H1 (cell line): ENCODE results near the gene PPFIA2. TPM values are rescaled to one million over a fixed set of nuclear protein-coding genes. Genes with fewer than 3 reads are reported as not detected.

ENCODE experiments used
- CTCF ChIA-PET: fragments of 300-600 bp; sonication (Branson Sonifier 250); formaldehyde crosslinking; loops from one replicate; lab custom pipeline; 2021; ENCODE audit not compliant: partially characterized antibody; lab: Charles Lee
- POLR2A ChIA-PET: fragments of 300-600 bp; sonication (Branson Sonifier 250); formaldehyde crosslinking; loops from one replicate; lab custom pipeline; 2021; ENCODE audit warnings: inconsistent platforms; ENCODE audit not compliant: partially characterized antibody; lab: Charles Lee
- DNase-seq, 2 experiments: peaks; one replicate each; pipeline versions ENCODE4 v3.0.0 to v3.0.0-alpha.2; 2010 to 2022; ENCODE audit warnings: low spot score in 2 of 2, low read depth in 1 of 2, mixed read lengths in 1 of 2
- FAIRE-seq: peaks from 2 replicates; lab custom pipeline; 2011; peaks lifted over from hg19 to GRCh38; lab: Jason Lieb, UNC
- H2AFZ ChIP-seq: 2 replicates; pipeline ENCODE4 v1.8.1; 2012; ENCODE audit warnings: low read length, inconsistent platforms
- H2AK5ac ChIP-seq: 2 replicates; pipeline ENCODE4 v1.6.1; 2013; ENCODE audit warnings: low read depth, low read length
- H2BK120ac ChIP-seq: replicated peaks from 2 replicates; pipeline ENCODE3; 2013; ENCODE audit warnings: low read depth, low read length, inconsistent platforms
- H2BK12ac ChIP-seq: 2 replicates; pipeline ENCODE4 v1.6.1; 2013; ENCODE audit warnings: low read depth, low read length
- H2BK15ac ChIP-seq: 2 replicates; pipeline ENCODE4 v1.6.1; 2013; ENCODE audit warnings: low read length
- H2BK20ac ChIP-seq: 2 replicates; pipeline ENCODE4 v1.6.1; 2013; ENCODE audit warnings: low read length
- H2BK5ac ChIP-seq: 2 replicates; pipeline ENCODE4 v1.6.1; 2013; ENCODE audit warnings: low read depth, low read length
- H3K14ac ChIP-seq: 2 replicates; pipeline ENCODE4 v1.6.1; 2013; ENCODE audit warnings: inconsistent platforms; ENCODE audit not compliant: insufficient read length
- H3K18ac ChIP-seq: 2 replicates; pipeline ENCODE4 v1.6.1; 2013; ENCODE audit warnings: low read length; ENCODE audit errors: extremely low read depth
- H3K23ac ChIP-seq: 2 replicates; pipeline ENCODE4 v1.6.1; 2013; ENCODE audit warnings: inconsistent platforms; ENCODE audit not compliant: insufficient read length
- H3K23me2 ChIP-seq: 2 replicates; pipeline ENCODE4 v1.6.1; 2013; ENCODE audit warnings: low read depth, low read length
- H3K27ac ChIP-seq: 2 replicates; pipeline ENCODE4 v1.6.1; 2011; ENCODE audit warnings: low read depth, low read length, inconsistent platforms
- H3K27me3 ChIP-seq, 4 experiments: replicated peaks in 1 of 4; 1 replicate in 1 of 4; 2 replicates in 3 of 4; pipeline versions ENCODE4 v1.6.1 to v1.8.1; 2011 to 2013; ENCODE audit warnings: low read length in 3 of 4, mild to moderate bottlenecking in 3 of 4, inconsistent platforms in 2 of 4, mixed read lengths in 2 of 4, moderate library complexity in 1 of 4; ENCODE audit not compliant: control insufficient read depth in 3 of 4, insufficient read depth in 3 of 4; ENCODE audit errors: extremely low read depth in 1 of 4
- H3K36me3 ChIP-seq, 4 experiments: 2 replicates each; pipeline versions ENCODE4 v1.6.1 to v1.8.1; 2011 to 2013; ENCODE audit warnings: mild to moderate bottlenecking in 4 of 4, low read length in 3 of 4, moderate library complexity in 2 of 4, control low read depth in 1 of 4, inconsistent platforms in 1 of 4; ENCODE audit not compliant: insufficient read depth in 4 of 4, control insufficient read depth in 2 of 4
- H3K4ac ChIP-seq: replicated peaks from 2 replicates; pipeline ENCODE3; 2013; ENCODE audit warnings: low read length, low read depth, mixed read lengths, inconsistent platforms; ENCODE audit not compliant: insufficient read length
- H3K4me1 ChIP-seq, 4 experiments: replicated peaks in 1 of 4; 1 replicate in 1 of 4; 2 replicates in 3 of 4; pipeline versions ENCODE4 v1.6.1 to v1.8.1; 2011 to 2013; ENCODE audit warnings: low read length in 3 of 4, inconsistent platforms in 2 of 4, mixed read lengths in 1 of 4; ENCODE audit not compliant: insufficient read depth in 4 of 4, control insufficient read depth in 3 of 4
- H3K4me2 ChIP-seq, 2 experiments: 2 replicates each; pipeline versions ENCODE4 v1.6.1 to v1.8.1; 2011 to 2013; ENCODE audit warnings: low read depth in 2 of 2, low read length in 2 of 2, control low read depth in 1 of 2, inconsistent platforms in 1 of 2, mild to moderate bottlenecking in 1 of 2; ENCODE audit not compliant: insufficient read depth in 1 of 2
- H3K4me3 ChIP-seq, 4 experiments: fragments of 200-600, 300-600 bp in 1 of 4; sonication (generic), shearing (Covaris generic), sonication (Bioruptor Twin) in 1 of 4; 2 replicates each; pipeline versions ENCODE4 v1.5.1 to v1.8.1; 2011 to 2016; ENCODE audit warnings: low read length in 4 of 4, low read depth in 3 of 4, control low read depth in 2 of 4, inconsistent platforms in 2 of 4, mild to moderate bottlenecking in 2 of 4, mixed read lengths in 1 of 4, moderate library complexity in 1 of 4; ENCODE audit not compliant: insufficient read depth in 2 of 4; ENCODE audit errors: extremely low read depth in 1 of 4
- H3K56ac ChIP-seq: replicated peaks from 2 replicates; pipeline ENCODE3; 2013; ENCODE audit warnings: low read depth, mild to moderate bottlenecking, mixed read lengths, low read length, inconsistent platforms; ENCODE audit not compliant: insufficient read length
- H3K79me1 ChIP-seq: 2 replicates; pipeline ENCODE4 v1.6.1; 2013; ENCODE audit warnings: low read depth, low read length, control low read depth
- H3K79me2 ChIP-seq, 2 experiments: 2 replicates each; pipeline versions ENCODE4 v1.6.1 to v1.8.1; 2012 to 2013; ENCODE audit warnings: low read length in 2 of 2, mild to moderate bottlenecking in 2 of 2, inconsistent platforms in 1 of 2; ENCODE audit not compliant: insufficient read depth in 2 of 2, control insufficient read depth in 1 of 2
- H3K9ac ChIP-seq, 4 experiments: replicated peaks in 1 of 4; 1 replicate in 1 of 4; 2 replicates in 3 of 4; pipeline versions ENCODE4 v1.6.1 to v1.8.1; 2011 to 2013; ENCODE audit warnings: low read depth in 3 of 4, low read length in 3 of 4, control low read depth in 2 of 4, mild to moderate bottlenecking in 2 of 4, moderate library complexity in 2 of 4, inconsistent platforms in 1 of 4; ENCODE audit errors: extremely low read depth in 1 of 4
- H3K9me3 ChIP-seq, 2 experiments: 2 replicates each; pipeline versions ENCODE4 v1.6.1 to v1.8.1; 2012 to 2013; ENCODE audit warnings: mild to moderate bottlenecking in 2 of 2, moderate library complexity in 2 of 2, control low read depth in 1 of 2, inconsistent platforms in 1 of 2, low read depth in 1 of 2, low read length in 1 of 2, mixed read lengths in 1 of 2; ENCODE audit not compliant: insufficient read depth in 2 of 2
- H4K20me1 ChIP-seq, 2 experiments: replicated peaks in 1 of 2; 2 replicates each; pipeline versions ENCODE3 to v1.8.1; 2011 to 2013; ENCODE audit warnings: inconsistent platforms in 2 of 2, low read length in 2 of 2, mild to moderate bottlenecking in 1 of 2; ENCODE audit not compliant: insufficient read depth in 2 of 2, control insufficient read depth in 1 of 2
- H4K5ac ChIP-seq: 2 replicates; pipeline ENCODE4 v1.6.1; 2013; ENCODE audit warnings: low read length, low read depth, mixed read lengths, inconsistent platforms; ENCODE audit not compliant: insufficient read length
- H4K8ac ChIP-seq: 2 replicates; pipeline ENCODE4 v1.8.0; 2013; ENCODE audit warnings: mild to moderate bottlenecking, moderate library complexity, low read length, inconsistent platforms; ENCODE audit not compliant: insufficient read depth; ENCODE audit errors: extremely low read depth
- H4K91ac ChIP-seq: replicated peaks from 2 replicates; pipeline ENCODE3; 2013; ENCODE audit warnings: low read length, mixed read lengths, inconsistent platforms; ENCODE audit not compliant: insufficient read length
- RAD21 ChIP-seq, 2 experiments: IDR thresholded peaks in 1 of 2; conservative IDR thresholded peaks in 1 of 2; 2 replicates each; pipeline ENCODE4 v1.6.1; 2011; ENCODE audit warnings: low read depth in 2 of 2, low read length in 2 of 2, improper control_type of control experiment in 1 of 2, inconsistent platforms in 1 of 2, mild to moderate bottlenecking in 1 of 2, moderate library complexity in 1 of 2
- WGBS, 2 experiments: shearing (Covaris generic) in 1 of 2; methylation state at CpG; one replicate each; pipeline versions ENCODE4 v1.1.6 to v1.1.7; 2013 to 2015; ENCODE audit warnings: low lambda C conversion rate in 2 of 2, mixed read lengths in 2 of 2, inconsistent platforms in 1 of 2, low coverage in 1 of 2, missing lambda C conversion rate in 1 of 2; ENCODE audit not compliant: insufficient replicate concordance in 2 of 2, insufficient coverage in 1 of 2, insufficient read length in 1 of 2; ENCODE audit errors: extremely low coverage in 1 of 2, missing lambda C conversion rate in 1 of 2; 5-methylcytosine and 5-hydroxymethylcytosine counted together
- polyA plus RNA-seq, 7 experiments: library from polyadenylated mRNA; depleted of rRNA in 3 of 7; stranded (reverse) in 5 of 7; unstranded in 2 of 7; fragments of >200 nt in 5 of 7; fragments of 200-250 nt in 2 of 7; gene quantifications; 1 replicate in 5 of 7; 2 replicates in 1 of 7; 4 replicates in 1 of 7; pipeline versions ENCODE4 v1.2.1 to v1.2.3, GENCODE V29; 2011 to 2013; ENCODE audit warnings: missing spikeins in 2 of 7, mixed read lengths in 2 of 7
- total RNA-seq: library from RNA; stranded (reverse); fragmentation: NEBNext Ultra II Directional; extraction: Animal tissue kit (Norgen Biotek cat#: 25700); gene quantifications from 2 replicates; pipeline ENCODE4 v1.2.1, GENCODE V29; 2021
- TF ChIP-seq, protein P1 (sequence below), 3 experiments: IDR thresholded peaks; 1 replicate in 2 of 3; 2 replicates in 1 of 3; pipeline versions ENCODE4 v1.5.1 to v1.6.1; 2011; ENCODE audit warnings: low read length in 3 of 3, mild to moderate bottlenecking in 3 of 3, inconsistent platforms in 2 of 3, low read depth in 1 of 3, moderate library complexity in 1 of 3; ENCODE audit not compliant: insufficient read depth in 1 of 3; ENCODE audit errors: control extremely low read depth in 1 of 3
- TF ChIP-seq, protein P2 (sequence below): IDR thresholded peaks from 2 replicates; pipeline ENCODE4 v1.6.1; 2012; ENCODE audit warnings: inconsistent platforms

The PPFIA2 gene
- total and polyA plus RNA-seq, 2 of the 8 experiments (the other 6 are each of a cell fraction or from before 2014, with no cell fraction given): 1.2 to 1.8 TPM

DNA sequence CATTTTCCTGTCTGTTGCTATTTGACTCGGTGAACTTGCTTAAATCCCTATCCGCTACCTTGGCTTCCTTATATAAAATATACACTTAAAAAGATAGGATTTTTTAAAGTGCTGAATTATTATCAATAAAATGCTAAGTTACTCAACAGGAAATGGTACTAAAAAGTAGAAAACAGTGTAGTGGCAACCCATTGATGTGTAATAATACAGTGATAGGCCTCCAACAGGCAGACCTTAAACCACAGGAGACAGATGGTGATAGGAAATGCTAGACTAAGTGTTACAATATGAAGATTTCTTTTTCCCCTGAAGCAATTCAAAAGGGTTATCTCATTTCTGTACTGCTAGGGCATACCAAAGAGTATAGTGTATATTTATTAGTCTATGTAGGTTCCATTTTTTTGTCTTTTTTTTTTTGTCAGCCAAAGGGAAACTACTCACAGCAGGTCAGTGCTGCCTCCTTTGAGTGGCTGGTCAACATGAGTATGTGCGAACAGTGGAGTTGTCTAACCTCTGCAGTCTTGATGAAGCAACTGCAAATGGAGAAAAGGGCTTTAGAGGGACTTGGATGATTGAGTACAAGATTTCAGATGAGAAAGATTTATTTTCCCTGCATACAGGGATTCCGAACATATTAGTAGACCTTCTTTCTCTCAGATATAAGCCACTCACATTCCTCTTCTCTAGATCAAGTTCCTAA lies 497.5 kb downstream of the PPFIA2 start:
- DNase-seq (no peak), FAIRE-seq (peak; percentile 57)
- H2BK5ac ChIP-seq: no peak overlapping the region
- TF ChIP-seq RAD21 (IDR thresholded peaks at IDR 0.05 in 1 of 2, conservative IDR thresholded peaks at IDR 0.05 in 1 of 2; ENCODE audit: low read depth in 2 of 2, low read length in 2 of 2): peak; percentile 17 to 37; a peak in 2 of 4 replicates
- TF ChIP-seq, protein P1, sequence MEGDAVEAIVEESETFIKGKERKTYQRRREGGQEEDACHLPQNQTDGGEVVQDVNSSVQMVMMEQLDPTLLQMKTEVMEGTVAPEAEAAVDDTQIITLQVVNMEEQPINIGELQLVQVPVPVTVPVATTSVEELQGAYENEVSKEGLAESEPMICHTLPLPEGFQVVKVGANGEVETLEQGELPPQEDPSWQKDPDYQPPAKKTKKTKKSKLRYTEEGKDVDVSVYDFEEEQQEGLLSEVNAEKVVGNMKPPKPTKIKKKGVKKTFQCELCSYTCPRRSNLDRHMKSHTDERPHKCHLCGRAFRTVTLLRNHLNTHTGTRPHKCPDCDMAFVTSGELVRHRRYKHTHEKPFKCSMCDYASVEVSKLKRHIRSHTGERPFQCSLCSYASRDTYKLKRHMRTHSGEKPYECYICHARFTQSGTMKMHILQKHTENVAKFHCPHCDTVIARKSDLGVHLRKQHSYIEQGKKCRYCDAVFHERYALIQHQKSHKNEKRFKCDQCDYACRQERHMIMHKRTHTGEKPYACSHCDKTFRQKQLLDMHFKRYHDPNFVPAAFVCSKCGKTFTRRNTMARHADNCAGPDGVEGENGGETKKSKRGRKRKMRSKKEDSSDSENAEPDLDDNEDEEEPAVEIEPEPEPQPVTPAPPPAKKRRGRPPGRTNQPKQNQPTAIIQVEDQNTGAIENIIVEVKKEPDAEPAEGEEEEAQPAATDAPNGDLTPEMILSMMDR (IDR thresholded peaks at IDR 0.05; ENCODE audit: control extremely low read depth in 1 of 3, insufficient read depth in 1 of 3, low read depth in 1 of 3, low read length in 3 of 3): peak in 1 of 3 experiments; percentile 2; a peak in 2 of 4 replicates
- TF ChIP-seq, protein P2, sequence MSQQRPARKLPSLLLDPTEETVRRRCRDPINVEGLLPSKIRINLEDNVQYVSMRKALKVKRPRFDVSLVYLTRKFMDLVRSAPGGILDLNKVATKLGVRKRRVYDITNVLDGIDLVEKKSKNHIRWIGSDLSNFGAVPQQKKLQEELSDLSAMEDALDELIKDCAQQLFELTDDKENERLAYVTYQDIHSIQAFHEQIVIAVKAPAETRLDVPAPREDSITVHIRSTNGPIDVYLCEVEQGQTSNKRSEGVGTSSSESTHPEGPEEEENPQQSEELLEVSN: no peak
- H2BK15ac ChIP-seq: no peak overlapping the region
- no peak overlapping the region for H3K27ac ChIP-seq
- POLR2A ChIA-PET: no interaction called here
- no peaks in the 10 kb centered on the region for H3K36me3 ChIP-seq
- no peak overlapping the region for H3K9ac ChIP-seq
- no peak overlapping the region for H3K23ac ChIP-seq
- no peak overlapping the region for H3K56ac ChIP-seq
- H4K5ac ChIP-seq: no peak overlapping the region
- H3K79me1 ChIP-seq: no peaks in the 10 kb centered on the region
- no peak overlapping the region for H3K14ac ChIP-seq
- H3K4me1 ChIP-seq: peaks cover 0 to 5% (median 0%) of the 10 kb centered on the region in 4 experiments; a peak in 1 of 7 replicates
- H2AK5ac ChIP-seq: no peak overlapping the region
- no peaks in the 10 kb centered on the region for H3K79me2 ChIP-seq
- no peaks in the 10 kb centered on the region for H3K9me3 ChIP-seq
- H2BK12ac ChIP-seq: no peak overlapping the region
- no peak overlapping the region for H4K91ac ChIP-seq
- no peak overlapping the region for H3K4me2 ChIP-seq
- H2BK20ac ChIP-seq: no peak overlapping the region
- H3K23me2 ChIP-seq: no peaks in the 10 kb centered on the region
- H4K20me1 ChIP-seq: no peaks in the 10 kb centered on the region
- WGBS, 2 experiments: 81% methylated on average over 4 of the region's 4 CpGs; no CpG with 5 or more reads in 1 of the 2 experiments
- no peak overlapping the region for H2BK120ac ChIP-seq
- no peak overlapping the region for H3K4ac ChIP-seq
- H3K27me3 ChIP-seq: no peaks in the 10 kb centered on the region
- H2AFZ ChIP-seq: no peak overlapping the region
- no peak overlapping the region for H4K8ac ChIP-seq
- no peak overlapping the region for H3K18ac ChIP-seq
- CTCF ChIA-PET: interaction anchor here (1.0 kb wide), 1 partner anchor 325 kb away, joined by 3 read pairs; no protein-coding TSS in a partner anchor
- H3K4me3 ChIP-seq: no peak overlapping the region
